Ishikawa (cell line): ENCODE measurements around the gene PCYT1A.

Experiments used
- CEBPB ChIP-seq: IDR thresholded peaks from 2 replicates; pipeline ENCODE4 v1.6.1; 2012
- CREB1 ChIP-seq: IDR thresholded peaks from 2 replicates; pipeline ENCODE4 v1.6.1; 2012; ENCODE audit warnings: low read depth
- EGR1 ChIP-seq: IDR thresholded peaks from 2 replicates; pipeline ENCODE4 v1.6.1; 2012
- EP300 ChIP-seq: IDR thresholded peaks from 2 replicates; pipeline ENCODE4 v1.6.1; 2012; ENCODE audit warnings: borderline replicate concordance
- FOXM1 ChIP-seq: IDR thresholded peaks from 2 replicates; pipeline ENCODE4 v1.6.1; 2012; ENCODE audit warnings: low read depth, borderline replicate concordance
- NFIC ChIP-seq: IDR thresholded peaks from 2 replicates; pipeline ENCODE4 v1.6.1; 2012
- RAD21 ChIP-seq: IDR thresholded peaks from 2 replicates; pipeline ENCODE4 v1.6.1; 2012; ENCODE audit warnings: low read depth
- TAF1 ChIP-seq: IDR thresholded peaks from 2 replicates; pipeline ENCODE4 v1.6.1; 2012; ENCODE audit warnings: low read depth, mild to moderate bottlenecking
- TCF12 ChIP-seq: IDR thresholded peaks from 2 replicates; pipeline ENCODE4 v1.6.1; 2012; ENCODE audit warnings: low read depth
- TEAD4 ChIP-seq: IDR thresholded peaks from 2 replicates; pipeline ENCODE4 v1.6.1; 2012
- YY1 ChIP-seq: IDR thresholded peaks from 2 replicates; pipeline ENCODE4 v1.6.1; 2012; ENCODE audit warnings: low read depth
- ZBTB7A ChIP-seq: IDR thresholded peaks from 2 replicates; pipeline ENCODE4 v1.6.1; 2012; ENCODE audit warnings: low read depth
- TF ChIP-seq, protein P1 (sequence below): IDR thresholded peaks from 2 replicates; pipeline ENCODE4 v1.6.1; 2012; ENCODE audit warnings: low read depth, mild to moderate bottlenecking
- TF ChIP-seq, protein P2 (sequence below): IDR thresholded peaks from 2 replicates; pipeline ENCODE4 v1.6.1; 2012
- TF ChIP-seq, protein P3 (sequence below): IDR thresholded peaks from 2 replicates; pipeline ENCODE4 v1.6.1; 2012

PCYT1A gene

DNA sequence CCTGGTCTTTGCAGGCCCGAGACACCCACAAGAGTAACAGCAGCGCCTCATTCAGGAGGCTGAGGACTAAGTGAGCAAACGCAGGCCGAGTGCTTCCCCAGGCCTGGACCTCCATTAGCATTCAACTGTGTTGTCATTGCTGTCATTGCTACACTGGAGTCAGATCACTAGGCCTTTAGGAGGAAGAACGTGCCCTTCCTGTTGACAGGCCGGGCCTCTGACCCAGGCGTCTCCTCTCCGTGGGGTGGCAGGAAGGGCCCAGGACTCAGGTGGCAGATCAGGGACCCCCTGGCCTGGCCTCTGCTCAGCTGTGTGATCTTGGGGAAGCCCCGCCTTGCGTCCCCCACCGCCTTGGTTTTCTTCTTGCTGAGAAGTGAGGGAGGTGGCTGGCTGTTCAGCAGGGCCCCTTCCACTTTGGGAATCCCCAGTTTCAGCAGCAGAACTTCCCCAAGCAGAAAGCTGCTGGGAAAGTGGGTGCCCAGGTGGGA, 95.4 kb downstream of the PCYT1A start:
- no peak for TF ChIP-seq TAF1
- peak; percentile 61 for TF ChIP-seq RAD21
- TF ChIP-seq, protein P1, sequence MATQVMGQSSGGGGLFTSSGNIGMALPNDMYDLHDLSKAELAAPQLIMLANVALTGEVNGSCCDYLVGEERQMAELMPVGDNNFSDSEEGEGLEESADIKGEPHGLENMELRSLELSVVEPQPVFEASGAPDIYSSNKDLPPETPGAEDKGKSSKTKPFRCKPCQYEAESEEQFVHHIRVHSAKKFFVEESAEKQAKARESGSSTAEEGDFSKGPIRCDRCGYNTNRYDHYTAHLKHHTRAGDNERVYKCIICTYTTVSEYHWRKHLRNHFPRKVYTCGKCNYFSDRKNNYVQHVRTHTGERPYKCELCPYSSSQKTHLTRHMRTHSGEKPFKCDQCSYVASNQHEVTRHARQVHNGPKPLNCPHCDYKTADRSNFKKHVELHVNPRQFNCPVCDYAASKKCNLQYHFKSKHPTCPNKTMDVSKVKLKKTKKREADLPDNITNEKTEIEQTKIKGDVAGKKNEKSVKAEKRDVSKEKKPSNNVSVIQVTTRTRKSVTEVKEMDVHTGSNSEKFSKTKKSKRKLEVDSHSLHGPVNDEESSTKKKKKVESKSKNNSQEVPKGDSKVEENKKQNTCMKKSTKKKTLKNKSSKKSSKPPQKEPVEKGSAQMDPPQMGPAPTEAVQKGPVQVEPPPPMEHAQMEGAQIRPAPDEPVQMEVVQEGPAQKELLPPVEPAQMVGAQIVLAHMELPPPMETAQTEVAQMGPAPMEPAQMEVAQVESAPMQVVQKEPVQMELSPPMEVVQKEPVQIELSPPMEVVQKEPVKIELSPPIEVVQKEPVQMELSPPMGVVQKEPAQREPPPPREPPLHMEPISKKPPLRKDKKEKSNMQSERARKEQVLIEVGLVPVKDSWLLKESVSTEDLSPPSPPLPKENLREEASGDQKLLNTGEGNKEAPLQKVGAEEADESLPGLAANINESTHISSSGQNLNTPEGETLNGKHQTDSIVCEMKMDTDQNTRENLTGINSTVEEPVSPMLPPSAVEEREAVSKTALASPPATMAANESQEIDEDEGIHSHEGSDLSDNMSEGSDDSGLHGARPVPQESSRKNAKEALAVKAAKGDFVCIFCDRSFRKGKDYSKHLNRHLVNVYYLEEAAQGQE: no peak

DNA sequence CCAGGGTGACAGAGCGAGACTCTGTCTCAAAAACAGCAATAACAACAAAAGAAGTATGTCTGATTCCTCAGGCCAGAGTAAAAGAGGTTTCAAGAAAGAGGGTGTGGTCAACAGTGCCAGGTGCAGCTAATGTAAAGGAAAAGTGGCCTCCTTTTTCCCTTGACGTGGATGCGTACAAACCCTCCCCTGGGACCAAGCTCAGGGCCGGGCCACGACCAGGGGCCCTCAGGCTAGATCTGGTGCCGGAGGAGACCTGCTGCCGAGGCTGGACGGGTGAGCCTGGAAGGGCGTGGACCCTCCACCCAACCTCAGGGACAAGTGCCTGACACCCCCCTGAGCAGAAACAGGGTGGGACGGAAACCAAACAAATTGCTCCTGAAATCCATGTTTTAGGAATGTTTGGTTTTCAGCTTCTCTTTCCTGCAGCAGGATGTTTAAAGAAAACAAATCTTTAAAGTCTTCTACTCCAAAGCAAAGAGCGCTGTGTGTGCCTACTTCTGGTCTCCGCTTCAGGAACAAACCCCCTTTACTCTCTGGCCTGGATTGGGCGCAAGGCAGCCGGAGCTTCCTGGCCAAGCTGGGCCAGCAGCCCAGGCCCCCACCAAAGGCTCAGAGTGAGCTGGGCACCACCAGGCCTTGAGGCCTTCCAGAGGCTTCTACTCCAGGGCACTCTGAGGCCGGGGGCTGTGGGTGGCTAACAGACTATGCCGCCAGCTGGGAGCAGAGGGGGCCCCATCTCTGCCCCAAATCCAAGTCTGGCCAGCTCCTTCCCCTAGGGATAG, 97.8 kb downstream of the PCYT1A start:
- TF ChIP-seq ZBTB7A (no peak), CREB1 (no peak)
- TF ChIP-seq, protein P1: no peak

DNA sequence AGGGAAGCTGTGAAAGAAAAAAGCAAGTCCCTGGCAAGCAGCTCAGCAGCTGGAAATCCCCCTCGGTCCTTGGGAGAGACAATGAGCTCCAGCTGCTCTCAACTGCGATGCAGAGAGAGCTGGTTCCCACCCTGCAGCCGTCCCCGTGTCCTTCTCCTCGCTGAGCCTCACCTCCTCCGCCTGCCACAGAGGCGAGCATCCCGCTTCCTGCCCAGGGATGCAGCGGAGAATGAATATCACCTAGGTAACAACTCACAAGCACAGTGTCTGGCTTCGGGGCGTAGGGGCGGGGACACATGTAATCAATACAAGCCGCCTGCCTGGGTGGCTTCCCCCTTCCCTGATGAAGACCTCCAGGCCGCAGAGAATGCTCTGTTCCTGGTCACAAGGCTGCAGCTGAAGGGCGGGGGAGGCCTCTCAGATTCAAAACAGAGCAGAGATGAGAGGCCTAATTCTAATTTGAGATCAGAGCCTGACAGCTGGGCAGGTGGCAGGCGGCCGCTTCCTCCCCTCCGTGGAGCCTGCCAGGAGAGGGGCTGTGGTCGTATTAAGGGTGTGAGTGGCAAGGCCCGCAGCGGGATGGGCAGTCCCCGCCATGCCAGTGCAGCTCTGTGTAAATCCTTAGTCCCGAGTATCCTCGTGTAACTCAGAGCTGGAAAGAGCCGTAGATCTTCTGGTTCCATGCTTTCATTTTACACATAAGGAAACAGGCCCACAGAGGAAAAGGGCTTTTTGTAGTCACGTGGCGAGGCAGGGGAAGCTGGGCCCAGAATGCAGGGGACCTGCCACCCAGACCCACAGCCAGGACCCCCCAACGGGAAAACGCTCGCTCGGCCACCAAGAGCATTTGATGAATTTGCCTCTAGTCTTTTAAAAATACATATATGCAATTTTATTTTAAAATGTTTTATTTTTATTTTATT, 100.6 kb downstream of the PCYT1A start:
- TF ChIP-seq ZBTB7A (no peak), TCF12 (no peak), NFIC (no peak), TAF1 (no peak), EP300 (no peak)
- TF ChIP-seq, protein P2, sequence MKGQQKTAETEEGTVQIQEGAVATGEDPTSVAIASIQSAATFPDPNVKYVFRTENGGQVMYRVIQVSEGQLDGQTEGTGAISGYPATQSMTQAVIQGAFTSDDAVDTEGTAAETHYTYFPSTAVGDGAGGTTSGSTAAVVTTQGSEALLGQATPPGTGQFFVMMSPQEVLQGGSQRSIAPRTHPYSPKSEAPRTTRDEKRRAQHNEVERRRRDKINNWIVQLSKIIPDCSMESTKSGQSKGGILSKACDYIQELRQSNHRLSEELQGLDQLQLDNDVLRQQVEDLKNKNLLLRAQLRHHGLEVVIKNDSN: no peak

DNA sequence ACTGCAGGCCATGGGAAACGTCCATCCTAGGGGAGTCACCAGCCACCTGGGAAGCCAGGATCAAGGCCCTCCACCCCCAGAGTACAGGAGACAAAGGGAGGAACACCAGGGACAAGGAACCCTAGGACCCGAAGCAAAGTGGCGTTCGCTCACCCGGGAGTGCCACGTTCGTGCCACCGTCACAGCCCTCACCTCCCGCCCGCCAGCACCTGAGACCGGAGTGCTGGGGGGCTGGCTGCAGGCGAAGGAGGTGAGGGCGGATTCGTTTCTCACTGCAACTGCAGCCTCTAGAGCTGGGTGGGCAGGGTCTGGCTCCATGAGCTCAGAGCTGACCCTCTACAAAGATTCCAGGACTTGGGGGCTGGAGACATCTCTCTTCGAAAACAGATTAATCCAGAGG, 102.6 kb downstream of the PCYT1A start:
- TF ChIP-seq, protein P2: no peak
- TF ChIP-seq FOXM1 (no peak), ZBTB7A (no peak), TAF1 (no peak), TEAD4 (no peak), NFIC (no peak), CEBPB (no peak), EGR1 (no peak), CREB1 (no peak), EP300 (no peak), TCF12 (no peak), YY1 (no peak), RAD21 (no peak)
- TF ChIP-seq, protein P3, sequence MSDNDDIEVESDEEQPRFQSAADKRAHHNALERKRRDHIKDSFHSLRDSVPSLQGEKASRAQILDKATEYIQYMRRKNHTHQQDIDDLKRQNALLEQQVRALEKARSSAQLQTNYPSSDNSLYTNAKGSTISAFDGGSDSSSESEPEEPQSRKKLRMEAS: no peak
- TF ChIP-seq, protein P1: no peak
